Fibroblast of lung (primary cell): ENCODE data around the gene TBC1D17.

Experiments used
- EZH2 ChIP-seq: IDR thresholded peaks from 2 replicates; pipeline ENCODE4 v1.5.1; 2012; ENCODE audit warnings: low read length, control low read depth, mild to moderate bottlenecking; ENCODE audit errors: missing control alignments
- TF ChIP-seq, protein P1 (sequence below), 2 donors: IDR thresholded peaks in 1 of 2; conservative IDR thresholded peaks in 1 of 2; 1 replicate in 1 of 2; 2 replicates in 1 of 2; pipeline ENCODE4 v1.5.1; 2011 to 2012; ENCODE audit warnings: low read length in 2 of 2, control low read depth in 1 of 2, inconsistent platforms in 1 of 2, low read depth in 1 of 2, mild to moderate bottlenecking in 1 of 2

DNA sequence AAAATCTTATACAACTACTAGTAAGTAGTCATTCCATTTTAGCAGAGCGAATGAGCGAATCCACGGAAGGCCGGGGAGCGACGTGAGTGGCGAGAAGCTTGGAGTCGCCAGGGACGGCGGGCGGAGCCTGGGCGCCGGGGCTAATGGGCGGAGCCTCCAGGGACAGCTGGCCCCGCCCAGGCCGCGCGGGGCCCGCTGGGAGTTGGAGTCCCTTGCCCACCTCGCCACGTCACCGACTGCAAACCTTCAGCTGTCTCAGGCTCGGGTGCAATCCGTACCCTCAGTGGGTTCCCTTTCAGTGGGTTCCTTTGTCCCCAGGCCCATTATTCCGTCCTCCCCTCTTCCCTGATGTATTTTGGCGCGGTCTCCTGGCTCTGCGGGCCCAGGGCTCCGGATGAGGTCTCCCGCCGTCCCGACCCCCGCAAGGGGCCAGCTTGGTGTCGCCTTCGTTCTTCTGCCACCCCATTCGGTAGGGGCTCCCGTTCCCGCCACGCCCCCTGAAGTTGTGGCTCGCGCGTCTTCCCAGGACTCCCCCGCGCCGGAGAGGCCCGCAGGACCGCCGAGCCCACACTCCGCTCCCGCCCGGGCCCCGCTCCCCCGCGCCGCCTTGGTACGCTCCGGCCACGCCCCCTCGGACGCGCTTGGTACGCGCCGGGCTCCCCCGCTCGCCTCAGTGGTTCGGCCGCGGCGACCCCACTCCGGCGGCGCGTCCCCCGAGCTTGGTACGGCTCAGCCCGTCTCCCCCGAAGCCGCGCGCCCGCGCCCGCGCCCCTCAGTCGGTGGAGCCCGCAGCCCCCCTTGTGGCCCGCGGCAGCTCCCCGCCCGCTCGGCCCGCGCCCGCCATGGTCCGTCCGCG, 26.8 kb upstream of the TBC1D17 start, which contains the start of gene PTOV1:
- TF ChIP-seq, protein P1, sequence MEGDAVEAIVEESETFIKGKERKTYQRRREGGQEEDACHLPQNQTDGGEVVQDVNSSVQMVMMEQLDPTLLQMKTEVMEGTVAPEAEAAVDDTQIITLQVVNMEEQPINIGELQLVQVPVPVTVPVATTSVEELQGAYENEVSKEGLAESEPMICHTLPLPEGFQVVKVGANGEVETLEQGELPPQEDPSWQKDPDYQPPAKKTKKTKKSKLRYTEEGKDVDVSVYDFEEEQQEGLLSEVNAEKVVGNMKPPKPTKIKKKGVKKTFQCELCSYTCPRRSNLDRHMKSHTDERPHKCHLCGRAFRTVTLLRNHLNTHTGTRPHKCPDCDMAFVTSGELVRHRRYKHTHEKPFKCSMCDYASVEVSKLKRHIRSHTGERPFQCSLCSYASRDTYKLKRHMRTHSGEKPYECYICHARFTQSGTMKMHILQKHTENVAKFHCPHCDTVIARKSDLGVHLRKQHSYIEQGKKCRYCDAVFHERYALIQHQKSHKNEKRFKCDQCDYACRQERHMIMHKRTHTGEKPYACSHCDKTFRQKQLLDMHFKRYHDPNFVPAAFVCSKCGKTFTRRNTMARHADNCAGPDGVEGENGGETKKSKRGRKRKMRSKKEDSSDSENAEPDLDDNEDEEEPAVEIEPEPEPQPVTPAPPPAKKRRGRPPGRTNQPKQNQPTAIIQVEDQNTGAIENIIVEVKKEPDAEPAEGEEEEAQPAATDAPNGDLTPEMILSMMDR (conservative IDR thresholded peaks at IDR 0.05 in 1 of 2, IDR thresholded peaks at IDR 0.05 in 1 of 2; ENCODE audit: low read depth in 1 of 2, low read length in 2 of 2): no peak
- no peak for TF ChIP-seq EZH2
